GM18951 (cell line): ENCODE measurements around the gene SYT1.

Experiments
- POLR2A ChIP-seq: IDR thresholded peaks from 4 replicates; pipeline ENCODE4 v1.6.1; 2011; ENCODE audit warnings: mild to moderate bottlenecking; ENCODE audit not compliant: insufficient read length, insufficient read depth; ENCODE audit errors: extremely low read depth
- in situ Hi-C: fragments of 300-500 bp; cut with MboI; formaldehyde crosslinking; loops from one replicate; pipeline ENCODE4 v1.12.0; 2022; ENCODE audit warnings: low sequenced_read_pairs, mixed read lengths, inconsistent platforms; ENCODE audit not compliant: unreplicated experiment

The SYT1 gene

DNA sequence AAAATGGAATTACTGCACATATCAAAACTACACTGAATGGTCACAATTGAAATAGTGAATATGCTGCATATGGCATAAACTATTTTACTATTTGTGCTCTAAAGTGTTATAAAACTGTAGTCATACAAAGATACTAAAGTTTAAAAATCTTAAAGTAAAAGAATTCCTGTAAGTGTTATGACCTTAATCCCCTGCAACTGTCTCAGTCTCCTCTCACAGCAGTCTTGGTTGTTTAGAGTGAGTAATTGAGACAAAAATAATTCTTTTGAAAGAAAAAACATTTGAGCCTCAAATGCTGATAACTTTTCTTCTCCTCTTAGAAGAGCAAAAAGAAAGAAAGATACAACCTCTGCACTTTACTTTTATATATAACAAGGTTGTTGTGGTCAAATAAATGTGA lies 99.9 kb downstream of the SYT1 start:
- no peak for TF ChIP-seq POLR2A
- in situ Hi-C loops, result no loop called here

DNA sequence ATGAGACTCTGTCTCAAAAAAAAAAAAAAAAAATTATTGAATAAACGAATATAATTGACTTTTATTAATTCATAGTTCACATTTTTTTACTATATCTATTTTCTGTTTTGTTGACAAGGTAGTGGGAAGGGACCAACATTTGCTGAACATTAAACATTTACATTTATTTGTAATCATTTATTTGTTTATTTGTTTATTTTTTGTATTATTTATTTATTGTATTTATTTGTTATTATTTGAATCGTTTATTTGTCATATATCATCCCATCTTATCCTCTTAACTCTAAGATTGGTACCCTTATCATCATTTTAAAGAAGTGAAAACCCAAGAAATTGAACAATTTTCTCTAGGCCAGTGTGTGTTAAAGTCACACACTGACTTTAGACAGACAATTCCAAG lies 101.5 kb downstream of the SYT1 start:
- in situ Hi-C loops, result no loop called here
- TF ChIP-seq POLR2A, result no peak

DNA sequence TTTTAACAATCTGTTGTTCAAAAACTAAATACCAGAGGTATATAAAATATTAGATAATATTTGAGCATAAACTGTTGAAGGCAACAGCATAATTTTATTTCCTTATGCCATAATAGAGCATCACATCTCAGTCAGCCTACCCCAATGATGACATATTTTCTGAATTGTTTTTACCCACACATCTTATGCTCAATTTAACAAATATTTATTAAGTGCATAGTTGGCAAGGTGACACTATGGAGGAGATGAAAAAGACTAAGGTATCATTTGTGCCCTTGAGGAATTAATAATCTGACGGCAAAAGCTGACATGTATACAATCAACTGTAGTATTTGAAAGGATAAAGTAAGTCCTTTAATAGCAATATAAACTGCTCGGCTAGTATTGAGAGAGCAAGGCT lies 102.4 kb downstream of the SYT1 start:
- no peak for TF ChIP-seq POLR2A
- in situ Hi-C loops, result no loop called here

DNA sequence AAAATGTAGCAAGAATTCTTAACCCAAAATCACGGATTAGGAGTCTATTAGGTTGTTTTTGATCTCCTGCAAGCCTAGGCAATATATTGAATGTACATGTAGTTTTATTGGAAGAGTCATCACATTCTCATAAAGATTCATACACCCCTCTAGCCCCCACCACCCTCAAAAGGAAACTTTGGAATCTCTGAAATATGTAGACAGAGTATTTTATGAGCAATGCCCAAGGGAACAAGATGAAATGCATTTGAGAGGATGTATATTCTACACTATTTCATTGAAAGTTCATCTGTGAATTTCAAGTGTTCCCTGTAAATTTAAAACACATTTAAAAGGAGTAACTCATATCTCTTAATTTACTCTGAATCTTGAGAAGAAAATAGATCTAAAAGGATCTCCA lies 103.7 kb downstream of the SYT1 start:
- TF ChIP-seq POLR2A, result no peak
- in situ Hi-C loops, result no loop called here

DNA sequence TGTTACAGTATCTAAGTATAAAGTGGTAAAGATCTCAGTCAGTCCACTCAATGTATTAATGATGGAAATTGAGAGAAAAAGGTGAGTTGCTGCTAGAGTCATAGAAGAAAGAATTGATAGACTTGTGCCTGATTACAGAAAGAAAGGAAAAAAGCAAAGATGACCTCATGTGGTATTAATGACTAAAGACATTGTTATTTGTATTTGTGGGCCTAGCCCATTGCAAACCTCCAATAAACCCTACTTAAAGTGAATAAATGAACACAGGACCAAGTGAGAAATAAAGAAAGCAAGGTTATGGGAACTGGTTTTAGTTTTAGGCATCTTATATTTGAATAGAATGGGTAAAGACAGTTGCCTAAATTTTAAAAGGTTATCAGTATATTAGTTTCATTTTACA lies 105.5 kb downstream of the SYT1 start:
- no peak for TF ChIP-seq POLR2A
- in situ Hi-C loops, result no loop called here

DNA sequence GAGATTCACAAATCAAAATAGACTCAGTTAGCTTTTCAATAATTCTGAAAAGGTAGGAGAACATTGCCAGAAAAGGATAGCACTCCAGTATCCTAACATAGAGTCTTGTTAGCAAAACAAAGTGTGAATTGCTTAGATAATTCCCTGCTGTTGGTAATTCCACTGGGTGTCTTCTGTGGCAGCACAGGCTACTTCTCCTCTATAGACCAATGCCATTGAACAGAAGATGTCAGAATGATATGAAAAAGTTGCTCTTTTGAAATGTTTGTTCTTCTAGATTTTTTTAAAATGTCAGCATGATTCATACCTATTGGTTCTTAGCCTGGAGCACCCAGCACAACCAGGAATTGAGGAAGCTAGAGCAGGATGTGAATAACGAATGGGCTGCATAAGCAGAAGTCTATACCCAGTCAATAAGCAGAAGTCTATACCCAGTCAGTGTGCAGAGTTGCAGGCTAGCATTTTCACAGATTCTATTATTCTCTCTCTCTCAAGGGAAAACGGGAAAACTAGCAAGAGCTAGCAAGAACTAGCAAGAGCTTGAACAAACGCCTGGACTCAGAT lies 112.8 kb downstream of the SYT1 start:
- in situ Hi-C loops, result no loop called here
- no peak for TF ChIP-seq POLR2A

DNA sequence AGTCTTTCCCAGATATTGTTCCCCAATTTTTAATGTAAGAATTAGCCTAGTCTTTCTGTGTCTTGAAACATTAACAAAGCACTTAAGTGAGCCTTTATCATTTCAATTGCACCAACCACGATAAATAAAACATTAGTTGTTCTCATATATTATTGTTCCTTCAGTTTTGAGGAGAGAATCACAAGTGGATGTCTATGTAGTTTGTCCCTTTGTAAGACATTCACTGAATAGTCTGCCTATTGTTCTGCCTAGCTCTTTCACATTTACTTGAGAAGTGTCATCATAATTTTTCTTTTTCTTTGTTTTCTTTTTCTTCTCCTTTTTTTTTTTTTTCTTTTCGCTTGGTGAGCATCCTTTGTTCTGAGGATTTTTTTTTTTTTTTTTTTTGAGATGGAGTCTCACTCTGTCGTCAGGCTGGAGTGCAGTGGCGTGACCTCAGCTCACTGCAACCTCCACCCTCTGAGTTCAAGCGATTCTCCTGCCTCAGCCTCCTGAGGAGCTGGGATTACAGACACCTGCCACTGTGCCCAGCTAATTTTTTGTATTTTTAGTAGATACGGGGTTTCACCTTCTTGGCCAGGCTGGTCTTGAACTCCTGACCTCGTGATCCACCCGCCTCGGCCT lies 129.7 kb downstream of the SYT1 start:
- in situ Hi-C loops, result no loop called here
- no peak for TF ChIP-seq POLR2A

DNA sequence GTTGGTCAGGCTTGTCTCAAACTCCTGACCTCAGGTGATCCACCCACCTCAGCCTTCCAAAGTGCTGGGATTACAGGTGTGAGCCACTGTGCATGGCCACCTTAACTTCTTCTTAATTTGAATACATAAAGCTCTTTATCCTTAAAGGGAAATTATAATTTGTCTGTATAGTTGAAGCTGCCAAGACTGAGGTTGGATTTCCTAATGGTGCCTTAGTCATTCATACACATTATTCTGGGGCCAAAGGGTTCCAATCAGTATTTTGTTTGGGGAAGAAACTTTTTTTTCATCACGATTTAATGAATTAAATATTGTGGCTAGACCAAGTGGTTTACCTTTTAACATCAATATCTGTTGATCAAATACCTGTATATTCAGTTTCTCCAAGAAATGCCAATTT lies 135.9 kb downstream of the SYT1 start:
- no peak for TF ChIP-seq POLR2A

DNA sequence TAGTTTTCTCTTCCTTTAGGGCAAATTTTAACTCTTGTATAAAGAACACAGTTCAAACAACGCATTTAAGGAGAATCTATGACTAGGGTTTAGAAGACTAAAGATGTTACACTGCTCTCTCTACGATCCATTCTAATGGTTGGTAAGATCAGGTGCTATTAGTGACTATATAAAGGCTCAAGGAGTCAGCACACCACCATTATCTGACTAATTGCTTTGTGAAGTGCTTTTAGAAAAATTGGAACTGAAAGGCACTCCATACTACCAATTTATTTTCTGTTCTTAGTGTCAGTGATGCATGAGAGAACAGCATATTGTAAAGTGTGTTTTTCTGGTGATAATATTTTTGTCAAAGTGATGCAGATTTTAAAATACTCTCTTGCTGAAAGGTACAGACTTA lies 136.8 kb downstream of the SYT1 start:
- no peak for TF ChIP-seq POLR2A
- in situ Hi-C loops, result no loop called here

More for the DNA sequence above, 135.9 kb downstream of the SYT1 start:
- in situ Hi-C loops, result no loop called here

DNA sequence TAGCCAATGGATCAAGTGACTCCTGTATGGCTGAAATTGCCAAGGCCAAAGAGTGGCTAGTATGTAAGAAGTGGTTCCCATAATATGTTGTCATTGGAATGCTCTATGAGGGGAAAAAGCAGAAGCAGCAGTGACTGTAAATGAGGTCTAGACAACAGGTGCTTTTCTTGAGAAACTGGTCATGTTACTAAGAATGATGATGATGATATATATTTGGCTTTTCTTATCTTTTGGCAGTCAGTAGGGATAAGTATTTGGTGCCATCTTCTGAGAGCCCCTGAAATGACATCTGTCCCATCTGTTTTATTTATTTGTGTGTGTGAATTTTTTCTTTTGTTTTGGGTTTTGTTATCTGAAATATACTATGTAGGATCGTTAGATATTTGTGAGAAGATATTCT lies 141.7 kb downstream of the SYT1 start:
- TF ChIP-seq POLR2A, result no peak
- in situ Hi-C loops, result no loop called here

DNA sequence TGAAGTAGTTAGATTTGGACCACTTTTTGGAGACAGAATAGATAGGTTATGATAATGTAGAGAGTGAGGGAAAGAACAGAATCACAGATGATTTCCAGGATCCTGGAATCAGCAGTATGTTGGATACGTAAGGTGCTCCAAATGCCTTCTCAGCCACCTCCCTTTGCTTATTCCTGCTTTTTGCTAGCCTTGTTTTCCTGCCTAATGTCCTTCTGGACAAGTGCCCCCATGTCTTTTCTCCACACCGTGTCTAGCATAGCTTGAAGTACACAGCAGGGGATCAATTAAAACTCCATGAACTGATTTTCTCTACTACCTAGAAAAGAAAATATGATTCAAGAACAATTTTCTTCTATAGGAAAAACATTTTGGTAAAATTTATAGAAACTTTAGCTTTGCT lies 144.0 kb downstream of the SYT1 start:
- no peak for TF ChIP-seq POLR2A
- in situ Hi-C loops, result no loop called here

DNA sequence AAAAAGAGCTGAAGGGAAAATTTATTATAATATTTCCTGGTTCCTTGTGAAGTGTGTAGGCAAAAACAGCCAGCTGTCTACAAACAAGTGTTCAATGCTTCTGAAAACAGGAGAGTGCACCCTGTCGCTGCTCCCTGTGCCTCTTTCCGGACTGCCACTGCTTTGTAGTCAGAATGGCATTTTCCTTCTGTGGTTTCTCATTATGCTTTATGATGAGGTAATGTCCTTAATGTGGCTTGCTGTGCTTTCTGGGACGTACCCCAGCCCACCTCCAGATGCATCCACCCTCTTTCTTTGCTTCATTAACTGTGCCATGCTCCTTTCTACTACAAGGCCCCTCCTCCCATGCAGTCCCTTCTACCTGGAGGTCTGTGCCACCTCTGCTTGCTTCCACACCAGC lies 148.1 kb downstream of the SYT1 start:
- in situ Hi-C loops, result no loop called here
- no peak for TF ChIP-seq POLR2A

DNA sequence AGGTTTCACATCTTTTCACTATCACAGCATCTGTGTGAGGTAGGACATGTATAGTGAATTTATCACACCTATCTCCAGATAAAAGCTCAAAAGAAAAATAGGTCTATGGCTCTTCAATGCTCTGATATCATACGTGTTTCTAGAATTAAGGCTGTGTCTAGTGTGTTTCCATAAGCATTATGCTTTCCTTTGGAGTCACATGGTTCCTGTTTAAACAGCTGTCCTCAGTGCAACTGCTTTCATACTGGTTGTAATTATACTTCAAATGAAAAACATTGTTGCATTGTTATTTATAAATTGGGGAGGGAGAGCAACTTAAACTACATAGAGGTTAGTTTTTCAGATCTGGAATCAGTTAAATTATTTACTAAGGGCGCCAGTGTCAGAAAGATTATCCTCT lies 151.6 kb downstream of the SYT1 start:
- no peak for TF ChIP-seq POLR2A
- in situ Hi-C loops, result no loop called here

DNA sequence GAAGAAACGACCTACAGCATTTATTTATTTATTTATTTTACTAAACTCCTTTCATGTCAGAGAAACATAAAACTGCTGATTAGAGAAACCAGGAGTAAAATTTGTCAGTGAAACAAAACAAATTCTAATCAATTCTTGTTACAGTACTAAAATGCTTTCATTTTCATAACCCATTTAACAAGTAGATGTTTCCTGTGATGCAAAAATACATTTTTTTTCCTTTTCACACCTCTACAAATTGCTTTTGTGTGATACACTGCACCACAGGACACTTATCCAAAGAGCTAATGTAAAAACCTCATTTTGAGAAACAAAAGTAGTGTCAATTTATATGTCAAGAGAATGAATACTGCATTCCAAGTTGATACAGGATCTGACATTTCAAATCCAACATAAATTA lies 155.1 kb downstream of the SYT1 start:
- no peak for TF ChIP-seq POLR2A

DNA sequence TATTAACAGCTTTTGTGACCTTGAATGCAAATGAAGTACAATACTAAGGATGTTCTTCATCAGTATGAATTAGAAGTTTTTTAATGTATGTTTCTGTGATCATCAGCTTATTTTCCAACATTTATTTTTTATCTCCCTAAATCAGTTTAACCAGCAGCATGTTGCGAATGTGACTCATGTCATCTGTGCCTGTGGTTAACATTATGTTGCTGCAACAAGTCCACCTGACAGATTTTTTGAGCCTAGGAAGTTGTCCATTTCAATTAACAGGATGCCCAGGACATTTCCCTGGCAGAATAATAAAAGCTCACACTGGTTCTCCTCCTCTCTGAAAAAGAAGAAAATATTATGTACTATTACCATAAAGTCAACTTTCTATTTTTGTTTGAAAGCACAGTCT lies 155.5 kb downstream of the SYT1 start:
- no peak for TF ChIP-seq POLR2A
- in situ Hi-C loops, result no loop called here

More for the DNA sequence above, 155.1 kb downstream of the SYT1 start:
- in situ Hi-C loops, result no loop called here

DNA sequence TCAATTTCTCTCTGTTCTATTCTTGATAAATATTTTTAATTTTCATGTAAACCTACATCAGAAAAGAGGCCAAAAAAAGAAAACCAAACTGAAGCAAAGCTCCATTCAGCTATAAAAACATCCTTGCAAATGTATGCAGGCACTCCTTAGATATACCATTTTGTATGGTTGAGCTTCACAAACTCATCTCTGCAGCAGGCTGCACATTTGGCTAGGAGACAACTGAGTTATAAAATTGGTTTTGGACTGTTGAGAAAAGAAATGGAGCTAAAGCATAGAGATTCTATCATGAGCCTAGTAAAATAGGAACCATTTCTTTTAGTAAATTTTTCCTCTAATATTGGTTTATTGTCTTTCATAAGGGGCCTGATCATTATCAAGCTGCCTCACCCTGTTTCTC lies 156.4 kb downstream of the SYT1 start:
- no peak for TF ChIP-seq POLR2A
- in situ Hi-C loops, result no loop called here
